Measurements from ENCODE around the gene ZC3H12D. TPM values are rescaled to one million over a fixed set of nuclear protein-coding genes. Genes with fewer than 3 reads are reported as not detected.

Gene ZC3H12D
- total RNA-seq: 10 to 100 TPM; 61.9 to 63.5 TPM
- 1 to 10 TPM; 1.1 to 1.7 (median 1.5) TPM for polyA plus RNA-seq
- 40.4 to 313 (median 158) reads per million in 6 experiments for total RNA-seq

DNA sequence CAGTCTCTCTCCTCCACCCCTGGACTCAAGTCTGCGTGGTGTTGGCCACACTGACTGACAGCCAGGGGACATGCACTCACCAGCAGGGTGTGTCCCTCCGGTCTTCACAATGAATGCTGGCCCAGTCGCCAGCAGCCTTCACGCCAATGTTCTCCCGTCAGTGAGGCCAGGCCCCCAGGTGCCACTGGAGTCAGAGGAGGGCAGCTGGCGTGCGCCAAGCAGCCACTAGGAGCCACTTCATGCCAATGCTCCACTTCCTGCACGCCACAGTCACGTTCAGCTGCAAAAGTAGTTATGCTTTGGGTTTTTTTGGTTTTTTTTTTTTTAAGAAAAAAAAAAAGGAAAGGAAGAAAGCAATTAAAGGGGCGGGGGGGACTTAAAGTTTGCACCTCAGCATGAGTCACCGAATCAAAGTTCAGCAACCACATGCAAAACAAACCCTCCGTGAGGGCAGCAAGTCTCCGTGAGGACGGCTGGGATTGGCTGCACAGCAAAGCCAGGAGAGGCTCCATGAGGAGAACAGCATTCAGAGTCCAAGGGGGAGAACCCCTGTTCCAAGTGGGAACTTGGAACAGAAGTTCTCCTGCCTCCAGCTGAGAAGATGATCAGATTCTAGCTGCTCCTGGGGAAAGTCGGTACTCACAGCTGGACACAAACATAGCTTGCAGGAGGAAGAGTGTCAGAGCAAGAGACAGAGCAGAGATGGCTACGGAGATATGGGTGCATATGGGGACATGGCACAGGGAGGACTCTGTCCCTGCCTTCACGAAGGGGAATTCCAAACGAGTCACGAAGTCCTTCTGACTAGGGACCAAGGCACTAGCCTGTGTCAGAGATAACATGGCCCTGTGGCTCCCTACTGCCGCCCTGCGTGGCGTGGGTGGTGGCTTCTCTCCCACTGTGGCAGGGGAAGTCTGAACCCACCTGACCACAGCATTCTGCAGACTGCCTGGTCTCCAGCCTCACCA lies at the start of gene ZC3H12D:
TSS of gene ZC3H12D (minus strand) at position 282 of the 968 bp plus-strand sequence. CDS start 10,471 bp downstream, outside the sequence.
- Mint-ChIP-seq H3K27ac (peak within 1 kb of the TSS; percentile 95 to 99 (median 98)), H3K27me3 (no peaks in the 10 kb centered on the region), H3K36me3 (peaks cover 0 to 5% (median 0%) of the 10 kb centered on the region in 3 donors), H3K4me3 (peak within 1 kb of the TSS; percentile 84 to 99 (median 94)), H3K9me3 (no peaks in the 10 kb centered on the region), H3K4me1 (peaks cover 28 to 75% (median 53%) of the 10 kb centered on the region in 4 donors)
- peak; percentile 76 to 85 for ATAC-seq
- peak; percentile 59 to 95 (median 80) for DNase-seq
- POLR2A ChIA-PET: interaction anchor here (0.6 to 3.2 kb wide), 12 partner anchors 11 to 108 kb away, joined by 3 to 22 read pairs (median 3); partner anchors contain the start of gene PPIL4

DNA sequence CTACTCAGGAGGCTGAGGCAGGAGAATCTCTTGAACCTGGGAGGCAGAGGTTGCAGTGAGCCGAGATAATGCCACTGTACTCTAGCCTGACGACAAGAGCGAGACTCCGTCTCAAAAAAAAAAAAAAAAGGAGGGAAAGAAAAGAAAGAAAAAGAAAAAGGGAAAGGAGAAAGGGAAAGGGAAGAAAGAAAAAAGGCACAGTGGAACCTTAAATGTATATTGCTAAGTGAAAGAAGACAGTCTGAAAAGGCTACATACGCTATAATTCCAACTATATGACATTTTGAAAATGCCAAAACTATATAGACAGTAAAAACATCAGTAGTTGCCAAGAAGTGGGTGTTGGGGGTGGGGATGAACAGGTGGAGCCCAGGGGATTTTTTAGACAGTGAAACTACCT lies 44.8 kb upstream of the ZC3H12D start:
- Mint-ChIP-seq H3K36me3 (peaks cover 0 to 85% (median 16%) of the 10 kb centered on the region in 3 donors), H3K4me3 (no peak overlapping the region), H3K9me3 (no peaks in the 10 kb centered on the region), H3K4me1 (peaks cover 3 to 10% (median 7%) of the 10 kb centered on the region in 4 donors), H3K27me3 (no peaks in the 10 kb centered on the region), H3K27ac (peak overlapping the region in 1 of 10 donors; percentile 18)
- POLR2A ChIA-PET: no interaction called here
- ATAC-seq (no peak), DNase-seq (no peak)

DNA sequence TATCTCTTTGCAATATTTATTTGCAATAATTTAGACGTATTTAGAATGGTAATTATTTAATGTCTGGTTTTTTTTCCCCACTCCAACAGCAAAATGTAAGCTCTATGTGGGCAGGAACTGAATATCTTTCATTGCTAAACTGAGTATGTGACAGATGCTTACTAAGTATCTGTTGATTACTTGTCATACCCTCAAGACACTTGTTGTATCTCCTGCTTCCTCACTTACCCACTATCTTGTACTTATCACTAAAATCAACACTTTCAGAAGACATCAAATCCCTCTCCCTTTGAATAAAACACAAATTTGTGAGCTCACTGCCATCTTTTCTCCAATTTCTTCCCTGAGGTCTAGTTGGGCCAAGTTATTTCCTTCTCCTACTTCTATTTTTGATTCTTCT lies 30.7 kb upstream of the ZC3H12D start:
- peak overlapping the region in 7 of 10 donors; percentile 1 to 96 (median 55) for H3K27ac Mint-ChIP-seq
- no peak for DNase-seq
- H3K36me3 Mint-ChIP-seq: peaks cover 0 to 73% (median 11%) of the 10 kb centered on the region in 3 donors
- POLR2A ChIA-PET: interaction anchor here (0.9 to 5.0 kb wide), 2 partner anchors 21 to 64 kb away, joined by 3 to 40 read pairs; no protein-coding TSS in a partner anchor
- H3K27me3 Mint-ChIP-seq: no peaks in the 10 kb centered on the region
- no peaks in the 10 kb centered on the region for H3K9me3 Mint-ChIP-seq
- H3K4me3 Mint-ChIP-seq: no peak overlapping the region
- ATAC-seq: no peak
- H3K4me1 Mint-ChIP-seq: peaks cover 19 to 38% (median 23%) of the 10 kb centered on the region in 4 donors

DNA sequence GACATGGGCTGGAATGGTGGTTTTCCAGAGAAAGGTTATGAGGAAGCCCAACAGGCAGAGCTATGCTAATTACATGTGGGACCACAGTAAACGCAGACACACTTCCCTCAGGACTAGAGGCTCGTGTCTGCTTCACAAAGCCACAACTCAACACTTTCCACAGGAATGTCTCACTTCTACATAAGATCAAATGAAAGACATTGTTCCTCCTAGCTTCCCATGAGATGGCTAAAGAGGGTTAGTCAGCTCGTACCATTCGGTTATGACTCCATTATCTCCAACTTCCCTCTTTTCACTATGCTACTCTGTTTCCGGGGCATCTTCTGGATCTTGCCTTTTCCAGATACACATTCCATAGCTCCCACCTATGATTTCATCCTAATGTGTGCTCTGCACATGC lies 29.1 kb upstream of the ZC3H12D start:
- Mint-ChIP-seq H3K36me3 (peaks cover 0 to 73% (median 13%) of the 10 kb centered on the region in 3 donors), H3K27ac (peak overlapping the region; percentile 1 to 81 (median 64)), H3K4me1 (peaks cover 20 to 44% (median 28%) of the 10 kb centered on the region in 4 donors), H3K9me3 (no peaks in the 10 kb centered on the region), H3K27me3 (no peaks in the 10 kb centered on the region), H3K4me3 (no peak overlapping the region)
- DNase-seq (no peak), ATAC-seq (no peak)
- POLR2A ChIA-PET: interaction anchor here (1.2 to 5.0 kb wide), 2 partner anchors 15 to 19 kb away, joined by 3 to 40 read pairs; no protein-coding TSS in a partner anchor

DNA sequence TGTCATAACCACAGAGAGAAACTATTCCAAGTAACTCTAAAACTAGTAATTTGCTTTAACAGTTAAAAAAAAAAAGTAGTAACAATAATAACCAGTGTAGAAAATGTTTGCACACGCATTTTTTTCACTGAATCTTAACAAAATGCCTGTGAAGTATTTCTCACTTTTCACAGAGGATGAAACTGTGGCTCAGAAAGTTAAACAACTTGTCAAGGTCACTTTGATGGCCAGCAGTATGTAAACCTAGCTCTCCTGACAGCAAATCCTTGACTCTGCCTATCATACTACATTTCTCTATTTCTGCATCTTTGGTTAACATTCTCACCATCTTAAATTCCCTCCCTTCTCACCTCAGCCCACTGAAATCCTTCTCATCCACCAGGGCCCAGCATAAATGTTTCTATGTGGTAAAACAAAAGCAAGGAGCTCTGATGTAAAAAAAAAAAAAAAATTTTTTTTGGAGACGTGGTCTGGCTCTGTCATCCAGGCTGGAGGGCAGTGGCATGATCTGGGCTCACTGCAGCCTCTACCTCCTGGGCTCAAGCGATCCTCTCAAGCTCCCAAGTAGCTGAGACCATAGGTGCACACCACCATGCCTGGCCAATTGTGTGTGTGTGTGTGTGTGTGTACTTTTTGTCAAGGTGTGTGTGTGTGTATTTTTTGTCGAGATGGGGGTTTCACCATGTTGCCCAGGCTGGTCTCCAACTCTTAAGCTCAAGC lies 26.1 kb upstream of the ZC3H12D start:
- no peak for ATAC-seq
- Mint-ChIP-seq H3K36me3 (peaks cover 0 to 65% (median 6%) of the 10 kb centered on the region in 3 donors), H3K9me3 (no peaks in the 10 kb centered on the region), H3K27ac (peak overlapping the region; percentile 14 to 96 (median 78)), H3K4me3 (no peak overlapping the region), H3K4me1 (peaks cover 20 to 42% (median 29%) of the 10 kb centered on the region in 4 donors), H3K27me3 (no peaks in the 10 kb centered on the region)
- POLR2A ChIA-PET: interaction anchor here (0.6 to 1.6 kb wide), 3 partner anchors 16 to 35 kb away, joined by 3 to 7 read pairs (median 6); partner anchors contain the start of gene PPIL4
- no peak for DNase-seq

DNA sequence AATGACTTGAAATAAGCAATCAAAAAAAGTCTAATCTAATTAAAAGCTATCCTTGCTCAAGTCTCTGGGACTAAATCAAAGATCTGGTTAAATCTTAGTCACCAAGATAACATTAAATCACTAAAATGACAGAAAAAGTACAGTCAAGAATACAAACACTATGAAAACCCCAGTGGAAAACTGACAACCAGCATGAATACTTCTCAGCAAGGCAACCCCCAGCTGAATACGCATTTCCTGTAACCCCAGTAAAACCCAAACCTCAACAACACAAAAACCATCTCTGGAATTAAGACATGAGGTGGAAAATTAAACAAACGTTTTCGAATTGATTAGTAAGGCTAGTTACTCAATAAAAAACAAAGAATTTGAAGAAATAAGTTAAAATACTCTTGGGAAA lies 23.7 kb upstream of the ZC3H12D start:
- peak; percentile 92 to 97 for ATAC-seq
- Mint-ChIP-seq H3K27me3 (no peaks in the 10 kb centered on the region), H3K36me3 (peaks cover 0 to 66% (median 11%) of the 10 kb centered on the region in 3 donors), H3K4me3 (peak overlapping the region in 8 of 10 donors; percentile 19 to 76 (median 54)), H3K27ac (peak overlapping the region; percentile 78 to 96 (median 92)), H3K9me3 (no peaks in the 10 kb centered on the region), H3K4me1 (peaks cover 18 to 32% (median 25%) of the 10 kb centered on the region in 4 donors)
- POLR2A ChIA-PET: interaction anchor here (1.0 to 5.4 kb wide), 4 partner anchors 10 to 37 kb away, joined by 3 to 40 read pairs (median 4); partner anchors contain the start of gene PPIL4
- DNase-seq: peak in 7 of 10 donors; percentile 38 to 80 (median 46)

DNA sequence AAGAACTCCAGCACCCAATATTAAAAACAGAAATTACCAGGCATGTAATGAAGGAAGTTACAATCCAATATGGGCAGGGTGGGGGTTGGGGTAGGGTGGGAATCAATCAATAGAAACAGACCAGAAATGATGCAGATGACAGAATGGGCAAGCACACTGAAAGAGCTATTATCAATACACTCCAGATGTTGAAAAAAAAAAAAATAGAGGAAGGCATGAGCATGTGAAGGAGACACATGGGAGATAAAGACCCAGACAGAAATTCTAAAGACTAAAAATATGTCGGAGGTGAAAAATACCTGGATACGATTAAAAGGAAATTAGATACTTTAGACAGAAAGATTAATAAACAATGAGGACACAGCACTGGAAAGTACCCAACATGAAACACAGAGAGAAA lies 19.1 kb upstream of the ZC3H12D start:
- Mint-ChIP-seq H3K4me3 (no peak overlapping the region), H3K9me3 (no peaks in the 10 kb centered on the region), H3K4me1 (peaks cover 18 to 37% (median 23%) of the 10 kb centered on the region in 4 donors), H3K36me3 (peaks cover 0 to 51% (median 13%) of the 10 kb centered on the region in 3 donors), H3K27me3 (no peaks in the 10 kb centered on the region), H3K27ac (peak overlapping the region in 9 of 10 donors; percentile 20 to 93 (median 75))
- DNase-seq (no peak), ATAC-seq (no peak)
- POLR2A ChIA-PET: interaction anchor here (1.1 to 2.2 kb wide), 3 partner anchors 10 to 43 kb away, joined by 4 to 17 read pairs (median 6); partner anchors contain the start of gene ZC3H12D

DNA sequence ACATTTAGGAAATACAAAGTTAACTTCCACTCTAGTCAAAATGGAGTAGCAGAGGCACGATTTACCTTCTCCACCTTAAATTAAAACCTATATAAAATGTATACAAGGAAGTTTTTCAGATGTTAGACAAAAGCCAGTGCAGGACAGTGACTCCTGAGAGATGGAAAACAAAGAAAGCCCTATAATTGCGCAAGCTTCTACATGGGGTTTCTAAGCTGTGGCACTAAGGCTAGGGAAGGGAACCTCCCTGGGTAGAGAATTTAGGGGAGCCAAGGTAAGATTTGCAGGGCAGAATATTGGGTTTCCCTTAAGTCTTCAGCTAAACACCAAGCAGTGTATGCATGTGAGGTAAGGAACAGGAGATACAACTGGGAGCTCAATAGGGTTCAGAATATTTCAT lies 18.5 kb upstream of the ZC3H12D start:
- no peaks in the 10 kb centered on the region for H3K9me3 Mint-ChIP-seq
- DNase-seq: no peak
- H3K27me3 Mint-ChIP-seq: no peaks in the 10 kb centered on the region
- no peak for ATAC-seq
- peaks cover 0 to 51% (median 13%) of the 10 kb centered on the region in 3 donors for H3K36me3 Mint-ChIP-seq
- H3K4me1 Mint-ChIP-seq: peaks cover 14 to 37% (median 20%) of the 10 kb centered on the region in 4 donors
- POLR2A ChIA-PET: interaction anchor here (1.1 to 2.2 kb wide), 4 partner anchors 9 to 42 kb away, joined by 3 to 17 read pairs (median 5); partner anchors contain the start of gene ZC3H12D
- no peak overlapping the region for H3K4me3 Mint-ChIP-seq
- peak overlapping the region in 9 of 10 donors; percentile 20 to 93 (median 75) for H3K27ac Mint-ChIP-seq

DNA sequence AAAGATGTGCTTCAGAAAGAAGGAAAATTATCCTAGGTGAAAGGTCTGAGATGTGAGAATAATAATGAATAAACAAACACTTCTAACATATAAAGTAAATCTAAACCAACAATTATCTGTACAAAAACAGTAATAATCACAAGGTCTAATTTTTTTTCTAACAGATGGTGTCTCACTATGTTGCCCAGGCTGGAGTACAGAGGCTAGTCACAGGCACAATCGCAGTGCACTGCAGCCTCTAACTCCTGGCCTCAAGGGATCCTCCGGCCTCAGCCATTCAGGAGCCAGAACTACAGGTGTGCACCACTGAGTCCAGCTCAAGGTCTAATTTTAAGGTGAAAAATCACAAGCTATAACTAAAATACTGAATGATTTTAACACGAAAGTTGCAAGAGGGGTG lies 17.0 kb upstream of the ZC3H12D start:
- ATAC-seq (no peak), DNase-seq (no peak)
- peak overlapping the region; percentile 42 to 91 (median 76) for H3K27ac Mint-ChIP-seq
- peaks cover 15 to 37% (median 20%) of the 10 kb centered on the region in 4 donors for H3K4me1 Mint-ChIP-seq
- no peaks in the 10 kb centered on the region for H3K27me3 Mint-ChIP-seq
- POLR2A ChIA-PET: interaction anchor here (1.3 kb wide), 2 partner anchors 17 to 19 kb away, joined by 3 read pairs; no protein-coding TSS in a partner anchor
- H3K9me3 Mint-ChIP-seq: no peaks in the 10 kb centered on the region
- peaks cover 0 to 47% (median 13%) of the 10 kb centered on the region in 3 donors for H3K36me3 Mint-ChIP-seq
- no peak overlapping the region for H3K4me3 Mint-ChIP-seq

DNA sequence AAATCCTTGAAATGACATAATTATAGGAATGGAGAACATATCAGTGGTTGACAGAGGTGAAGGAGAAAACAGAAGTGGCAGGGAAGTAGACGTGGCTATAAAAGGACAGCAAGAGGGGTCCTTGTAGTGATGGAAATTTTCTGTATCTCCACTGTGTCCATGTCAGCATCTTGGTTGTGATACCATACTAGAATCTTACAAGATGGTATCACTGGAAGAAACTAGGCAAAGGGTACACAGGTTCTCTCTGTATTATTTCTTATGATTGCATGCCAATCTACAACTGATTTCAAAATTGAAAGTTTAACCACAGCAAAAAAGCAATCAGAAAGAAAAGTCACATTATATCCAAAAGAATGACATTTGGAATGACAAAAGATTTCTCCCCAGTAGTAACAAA lies 16.4 kb upstream of the ZC3H12D start:
- Mint-ChIP-seq H3K36me3 (peaks cover 0 to 44% (median 13%) of the 10 kb centered on the region in 3 donors), H3K4me3 (no peak overlapping the region), H3K27ac (peak overlapping the region; percentile 24 to 91 (median 62)), H3K9me3 (no peaks in the 10 kb centered on the region), H3K4me1 (peaks cover 17 to 43% (median 22%) of the 10 kb centered on the region in 4 donors), H3K27me3 (no peaks in the 10 kb centered on the region)
- no peak for ATAC-seq
- DNase-seq: no peak
- POLR2A ChIA-PET: interaction anchor here (0.9 kb wide), 1 partner anchor 17 kb away, joined by 4 read pairs; no protein-coding TSS in a partner anchor

DNA sequence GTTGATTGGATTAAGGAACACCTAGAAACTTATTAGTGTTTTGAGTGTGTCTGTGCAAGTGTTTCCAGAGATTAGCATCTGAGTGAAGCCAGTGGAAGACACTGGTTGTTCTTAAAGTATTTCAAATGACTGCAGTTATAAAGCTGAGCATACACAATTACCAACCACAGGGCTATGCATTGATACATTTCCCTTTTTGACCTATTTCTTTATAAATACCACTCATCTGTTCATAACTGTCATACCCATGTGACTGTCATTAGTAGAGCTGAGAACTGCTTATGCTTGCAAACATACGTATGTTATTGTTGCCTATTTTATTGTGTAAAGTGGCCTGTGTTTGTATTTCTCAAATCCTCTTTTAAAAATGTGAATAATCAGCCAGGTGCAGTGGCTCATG lies 15.3 kb upstream of the ZC3H12D start:
- Mint-ChIP-seq H3K4me3 (no peak overlapping the region), H3K36me3 (peaks cover 0 to 33% (median 8%) of the 10 kb centered on the region in 3 donors), H3K27ac (peak overlapping the region in 9 of 10 donors; percentile 49 to 89 (median 73)), H3K9me3 (no peaks in the 10 kb centered on the region), H3K4me1 (peaks cover 12 to 54% (median 32%) of the 10 kb centered on the region in 4 donors), H3K27me3 (no peaks in the 10 kb centered on the region)
- no peak for DNase-seq
- no peak for ATAC-seq
- POLR2A ChIA-PET: interaction anchor here (1.3 kb wide), 1 partner anchor 14 kb away, joined by 3 read pairs; no protein-coding TSS in a partner anchor

Measured in naive thymus-derived CD8-positive, alpha-beta T cell (primary cell).